Mesodermal cell (in vitro differentiated cells): ENCODE results near the gene KIAA1586.
"Not testable (repeated sequence)": the region's sequence is repeated elsewhere in the genome, so short reads cannot be mapped to it uniquely, and the experiment has no call there.

Experiments used
- H3K27ac ChIP-seq: 2 replicates; pipeline ENCODE4 v1.7.0; 2013; ENCODE audit warnings: mild to moderate bottlenecking, low read depth, low read length, moderate library complexity; ENCODE audit not compliant: severe bottlenecking
- H3K36me3 ChIP-seq: 2 replicates; pipeline ENCODE4 v1.7.1; 2013; ENCODE audit warnings: mild to moderate bottlenecking, low read length, moderate library complexity; ENCODE audit not compliant: control insufficient read depth, insufficient read depth
- H3K4me1 ChIP-seq: one replicate; pipeline ENCODE4 v1.7.1; 2013; ENCODE audit warnings: mild to moderate bottlenecking, low read length; ENCODE audit not compliant: insufficient read depth, control insufficient read depth, poor library complexity, severe bottlenecking
- H3K4me3 ChIP-seq: 2 replicates; pipeline ENCODE4 v1.7.0; 2013; ENCODE audit warnings: low read length, control low read depth, mild to moderate bottlenecking; ENCODE audit not compliant: insufficient read depth, poor library complexity, severe bottlenecking; ENCODE audit errors: extremely low read depth
- H3K9me3 ChIP-seq: 2 replicates; pipeline ENCODE4 v1.7.1; 2013; ENCODE audit warnings: mild to moderate bottlenecking, low read length, moderate library complexity; ENCODE audit not compliant: control insufficient read depth
- WGBS, 2 experiments: methylation state at CpG; one replicate each; pipeline ENCODE4 v1.1.5; 2013; ENCODE audit warnings: missing lambda C conversion rate in 2 of 2; ENCODE audit not compliant: insufficient coverage in 2 of 2; 5-methylcytosine and 5-hydroxymethylcytosine counted together

KIAA1586 gene

DNA sequence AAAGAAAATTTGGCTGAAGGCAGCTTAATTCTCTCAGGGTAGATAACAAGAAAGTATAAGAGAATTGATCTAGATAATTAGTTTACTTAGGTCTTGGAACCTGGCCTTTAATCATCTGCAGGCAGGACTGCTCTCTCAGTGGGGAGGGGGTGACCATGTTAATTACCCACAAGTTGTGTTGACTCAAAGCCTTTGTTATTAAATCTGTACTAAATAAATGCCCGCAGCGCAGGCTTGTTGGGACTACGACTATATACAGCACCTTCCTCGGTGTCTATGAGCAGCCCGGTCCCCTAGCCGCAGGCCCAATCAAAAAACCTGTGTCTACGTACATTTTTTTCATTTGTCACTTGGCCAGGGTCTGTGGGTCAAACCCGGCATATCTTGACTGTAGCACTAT, 27.9 kb downstream of the KIAA1586 start:
- 82 to 88% methylated on average over 7 to 8 of the region's 8 CpGs for WGBS, 2 experiments
- Histone ChIP-seq H3K27ac (no peak overlapping the region), H3K4me1 (peaks cover 4% of the 10 kb centered on the region), H3K4me3 (no peak overlapping the region), H3K36me3 (peaks cover 11% of the 10 kb centered on the region), H3K9me3 (peaks cover 4% of the 10 kb centered on the region)

DNA sequence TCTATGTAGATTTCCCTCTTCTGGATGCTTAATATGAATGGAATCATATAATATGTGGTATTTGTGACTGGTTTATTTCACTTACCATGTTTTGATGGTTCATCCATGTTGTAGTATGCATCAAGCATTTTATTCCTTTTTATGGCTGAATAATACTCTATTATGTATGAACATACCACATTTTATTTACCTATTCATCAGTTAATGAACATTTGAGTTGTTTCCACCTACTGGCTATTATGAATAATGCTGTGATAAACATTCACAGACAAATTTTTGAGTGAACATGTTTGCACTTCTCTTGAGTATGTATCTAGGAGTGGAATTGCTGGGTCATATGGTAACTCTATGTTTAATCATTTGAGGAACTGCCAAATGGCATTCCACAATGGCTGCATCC, 28.6 kb downstream of the KIAA1586 start:
- Histone ChIP-seq H3K4me1 (no peaks in the 10 kb centered on the region), H3K4me3 (no peak overlapping the region), H3K27ac (no peak overlapping the region), H3K9me3 (peaks cover 4% of the 10 kb centered on the region), H3K36me3 (peaks cover 11% of the 10 kb centered on the region)

DNA sequence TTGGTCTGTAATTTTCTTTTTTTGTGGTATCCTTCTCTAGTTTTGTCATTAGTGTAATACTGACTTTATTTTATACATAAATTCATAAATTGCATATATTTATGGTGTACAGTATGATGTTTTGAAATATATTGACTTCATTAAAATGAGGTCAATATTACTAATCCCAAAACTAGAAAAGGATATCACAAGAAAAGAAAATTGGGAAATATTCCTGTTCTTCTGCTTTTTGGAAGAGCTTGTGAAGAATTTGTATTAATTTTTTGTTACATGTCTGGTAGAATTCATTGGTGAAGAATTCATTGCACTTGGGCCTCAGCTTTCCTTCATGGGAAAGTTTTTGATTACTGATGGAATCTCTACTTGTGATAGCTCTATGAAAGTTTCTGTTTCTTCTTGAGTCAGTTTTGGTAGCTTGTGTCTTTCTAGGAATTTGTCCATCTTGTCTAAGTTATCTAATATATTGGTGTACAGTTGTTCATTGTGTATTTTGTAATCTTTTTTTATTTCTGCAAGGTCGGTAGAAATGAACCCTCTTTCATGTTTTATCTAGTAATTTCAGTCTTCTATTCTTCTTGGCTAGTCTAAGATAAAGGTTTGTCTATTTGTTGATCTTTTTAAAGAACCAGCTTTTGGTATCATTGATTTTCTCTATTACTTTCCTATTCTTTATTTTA, 32.2 kb downstream of the KIAA1586 start:
- no CpG with 5 or more reads among the region's 1 CpG for WGBS, 2 experiments
- Histone ChIP-seq H3K4me1 (peaks cover 4% of the 10 kb centered on the region), H3K27ac (no peak overlapping the region), H3K4me3 (no peak overlapping the region), H3K9me3 (no peaks in the 10 kb centered on the region), H3K36me3 (peaks cover 2% of the 10 kb centered on the region)

DNA sequence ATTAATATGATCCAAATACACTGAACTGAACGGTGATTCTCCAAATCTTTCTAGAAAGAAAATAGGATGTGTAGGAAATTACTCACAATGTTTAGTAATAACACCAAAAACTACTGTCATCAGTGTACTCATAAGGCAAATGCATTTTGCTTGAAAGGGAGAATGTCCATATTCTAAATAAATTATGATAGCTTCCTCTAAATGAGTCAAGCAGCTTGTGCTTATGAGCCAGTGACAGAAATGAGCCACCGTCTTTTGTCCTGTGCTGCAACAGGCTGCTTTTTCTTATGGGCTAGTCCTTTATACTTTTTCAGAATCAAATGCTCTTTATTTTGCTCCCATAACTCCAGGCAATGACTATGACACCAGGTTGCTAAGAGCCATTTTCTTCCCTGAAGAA, 39.0 kb downstream of the KIAA1586 start:
- WGBS, 2 experiments = 85% methylated on average over 1 of the region's 2 CpGs; no CpG with 5 or more reads in 1 of the 2 experiments
- Histone ChIP-seq H3K36me3 (no peaks in the 10 kb centered on the region), H3K4me3 (no peak overlapping the region), H3K27ac (no peak overlapping the region), H3K4me1 (peaks cover 8% of the 10 kb centered on the region), H3K9me3 (no peaks in the 10 kb centered on the region)

DNA sequence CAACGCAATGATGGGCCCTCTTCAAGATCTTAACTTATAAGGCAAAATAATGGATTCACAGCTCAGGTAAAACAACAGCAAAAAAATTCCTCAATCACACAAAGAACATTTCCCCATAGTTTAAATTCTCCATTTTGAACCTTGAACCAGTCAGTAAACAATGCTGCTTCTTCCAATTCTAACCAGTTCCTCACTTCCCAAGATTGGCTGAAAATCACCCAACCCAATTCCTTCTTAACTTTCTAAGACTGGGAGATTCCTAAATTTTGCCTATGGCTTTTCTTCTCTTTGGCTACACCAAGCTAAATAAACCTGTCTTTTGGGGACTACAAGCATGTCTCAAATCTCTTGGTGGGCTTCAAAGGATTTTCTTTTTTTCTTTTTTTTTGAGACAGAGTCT, 40.4 kb downstream of the KIAA1586 start:
- no CpG with 5 or more reads among the region's 1 CpG for WGBS, 2 experiments
- Histone ChIP-seq H3K4me3 (no peak overlapping the region), H3K4me1 (peaks cover 8% of the 10 kb centered on the region), H3K9me3 (no peaks in the 10 kb centered on the region), H3K27ac (no peak overlapping the region), H3K36me3 (peaks cover 6% of the 10 kb centered on the region)

DNA sequence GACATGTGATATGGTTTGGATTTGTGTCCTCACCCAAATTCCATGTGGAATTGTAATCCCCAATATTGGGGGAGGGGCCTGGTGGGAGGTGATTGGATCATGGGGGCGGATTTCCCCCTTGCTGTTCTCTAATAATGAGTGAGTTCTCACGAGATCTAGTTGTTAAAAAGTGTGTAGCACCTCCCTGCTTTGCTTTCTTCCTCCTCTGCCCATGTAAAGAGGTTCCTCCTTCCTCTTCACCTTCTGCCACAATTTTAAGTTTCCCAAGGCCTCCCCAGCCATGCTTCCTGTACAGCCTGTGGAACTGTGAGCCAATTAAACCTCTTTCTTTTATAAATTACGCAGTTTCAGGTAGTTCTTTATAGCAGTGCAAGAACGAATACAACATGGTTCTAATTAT, 41.4 kb downstream of the KIAA1586 start:
- Histone ChIP-seq H3K4me1 (peaks cover 4% of the 10 kb centered on the region), H3K36me3 (peaks cover 15% of the 10 kb centered on the region), H3K9me3 (no peaks in the 10 kb centered on the region), H3K27ac (no peak overlapping the region), H3K4me3 (no peak overlapping the region)
- 80% methylated on average over 2 of the region's 4 CpGs; no CpG with 5 or more reads in 1 of the 2 experiments for WGBS, 2 experiments

DNA sequence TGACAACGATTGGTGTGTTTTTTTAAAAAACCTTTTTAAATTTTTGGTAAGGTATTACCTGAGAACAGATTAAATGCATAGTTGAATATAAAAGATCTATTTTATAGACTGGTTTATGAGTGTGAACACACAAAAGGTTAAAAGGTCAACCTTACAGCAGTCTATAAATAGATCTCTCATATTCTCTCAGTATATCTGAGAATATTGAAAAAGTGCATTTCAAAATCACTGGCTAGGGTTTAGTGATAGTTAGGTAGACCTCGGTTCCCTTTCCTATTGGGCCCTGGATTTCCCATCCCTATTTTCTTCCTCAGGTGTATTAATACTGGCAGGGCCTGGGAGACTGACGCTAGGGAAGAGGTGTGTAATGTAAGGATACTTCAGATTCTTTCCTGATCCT, 42.8 kb downstream of the KIAA1586 start:
- peaks cover 19% of the 10 kb centered on the region for H3K36me3 ChIP-seq
- H3K27ac ChIP-seq = peak overlapping the region; percentile 52
- WGBS, 2 experiments = no CpG with 5 or more reads among the region's 3 CpGs
- H3K9me3 ChIP-seq = no peaks in the 10 kb centered on the region
- peaks cover 4% of the 10 kb centered on the region for H3K4me1 ChIP-seq
- peak overlapping the region; percentile 60 for H3K4me3 ChIP-seq

DNA sequence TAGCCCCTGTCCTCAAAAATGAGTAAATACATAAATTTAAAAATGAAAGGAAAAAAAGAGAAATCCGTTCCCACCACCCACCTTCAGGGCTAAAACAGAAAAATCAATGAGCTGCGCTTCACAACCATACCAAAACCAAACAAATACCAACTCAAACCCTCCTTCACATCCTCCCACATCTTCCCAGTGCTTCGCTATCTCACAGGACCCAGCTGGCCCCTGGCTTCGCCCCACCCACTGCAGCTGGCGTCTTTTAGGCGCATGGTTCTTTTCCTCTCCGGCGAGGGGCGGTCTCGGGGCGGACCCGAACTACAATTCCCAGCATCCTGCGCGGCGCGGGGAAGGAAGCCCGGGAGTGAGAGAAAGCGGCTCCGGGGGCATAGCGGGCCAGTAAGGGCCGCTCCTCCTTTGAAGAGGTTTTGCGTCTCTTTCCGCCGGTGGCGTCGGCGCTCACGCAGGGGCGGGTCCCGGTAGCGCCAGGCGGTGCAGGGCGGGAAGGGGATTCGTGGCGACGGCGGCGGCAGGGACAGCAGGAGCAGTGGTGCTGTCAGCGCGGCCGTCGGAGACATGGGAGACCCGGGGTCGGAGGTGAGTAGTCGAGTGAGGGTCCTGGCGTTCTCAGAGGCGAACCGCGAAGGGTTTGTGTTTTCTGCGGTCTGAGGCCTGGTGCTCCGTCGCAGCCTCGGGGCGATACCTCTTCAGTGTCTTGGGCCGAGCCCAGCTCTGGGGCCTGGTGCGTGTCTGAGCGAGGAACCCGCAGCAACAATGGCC, 43.4 kb downstream of the KIAA1586 start, which contains the start of gene ZNF451:
Gene ZNF451, plus strand, starts transcription at position 502 of the 771 bp plus-strand sequence. Its CDS starts 66 bp downstream, at position 568.
- Histone ChIP-seq H3K9me3 (no peaks in the 10 kb centered on the region), H3K27ac (peak within 1 kb of the TSS; percentile 86), H3K4me3 (peak within 1 kb of the TSS; percentile 60), H3K36me3 (peaks cover 22% of the 10 kb centered on the region), H3K4me1 (peaks cover 4% of the 10 kb centered on the region)
- WGBS, 2 experiments = 0% methylated on average over 19 to 38 of the region's 58 CpGs

DNA sequence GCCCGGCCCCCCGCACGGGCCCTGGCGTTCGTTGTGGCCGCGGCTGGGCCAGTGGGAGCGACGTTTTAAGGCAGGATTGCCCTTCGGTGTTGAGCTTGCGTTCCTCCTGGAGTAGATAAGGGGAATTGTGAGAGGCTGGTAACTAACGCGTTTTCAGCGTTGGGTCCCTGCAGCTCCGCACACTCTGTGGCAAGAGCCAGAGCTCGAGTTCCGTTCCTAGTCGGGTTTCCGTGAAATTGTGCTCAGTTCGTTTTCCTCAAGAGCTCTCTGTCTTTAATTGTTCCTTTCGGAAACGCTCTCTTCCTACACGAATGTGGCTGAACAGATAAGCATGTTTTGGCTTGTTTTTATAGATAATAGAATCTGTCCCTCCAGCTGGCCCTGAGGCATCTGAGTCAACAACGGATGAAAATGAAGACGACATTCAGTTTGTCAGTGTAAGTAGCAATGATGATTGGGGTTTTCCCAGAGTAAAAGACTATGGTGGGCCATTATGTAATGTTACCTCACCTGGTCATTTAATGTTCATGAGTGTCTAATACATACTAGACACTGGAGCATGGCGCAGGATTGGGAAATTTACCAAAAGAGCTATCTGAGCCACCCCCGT, 44.1 kb downstream of the KIAA1586 start:
- peak overlapping the region; percentile 60 for H3K4me3 ChIP-seq
- no CpG with 5 or more reads among the region's 27 CpGs for WGBS, 2 experiments
- H3K27ac ChIP-seq = not testable (repeated sequence)

DNA sequence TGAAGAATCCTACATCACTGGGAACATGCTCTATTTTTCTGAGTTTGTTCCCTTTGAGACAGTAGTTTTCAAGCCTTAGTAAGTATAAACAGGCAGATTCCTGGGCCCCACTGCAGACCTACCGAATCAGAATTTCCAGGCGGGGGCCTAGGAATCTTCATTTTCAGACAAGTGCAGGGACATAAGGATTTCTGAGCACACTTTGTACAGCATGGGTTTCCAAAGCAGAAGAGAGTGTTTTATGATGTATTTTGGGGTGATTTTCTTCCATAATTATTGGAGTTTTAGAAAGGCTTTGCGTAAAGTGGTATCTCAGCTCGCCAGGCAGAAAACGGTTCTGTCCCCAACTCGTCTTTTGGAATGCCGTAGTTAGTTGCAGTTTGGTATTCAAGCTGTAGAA, 44.9 kb downstream of the KIAA1586 start:
- H3K4me1 ChIP-seq, H3K9me3 ChIP-seq, H3K27ac ChIP-seq: not testable (repeated sequence)
- Histone ChIP-seq H3K36me3 (peaks cover 32% of the 10 kb centered on the region), H3K4me3 (peak overlapping the region; percentile 26)
- WGBS, 2 experiments = 85 to 97% methylated on average over 4 to 5 of the region's 7 CpGs

More for the DNA sequence above, 44.1 kb downstream of the KIAA1586 start:
- H3K36me3 ChIP-seq = peaks cover 29% of the 10 kb centered on the region
- not testable (repeated sequence) for H3K9me3 ChIP-seq, H3K4me1 ChIP-seq
